ENCODE data around the gene SOCS3.

DNA sequence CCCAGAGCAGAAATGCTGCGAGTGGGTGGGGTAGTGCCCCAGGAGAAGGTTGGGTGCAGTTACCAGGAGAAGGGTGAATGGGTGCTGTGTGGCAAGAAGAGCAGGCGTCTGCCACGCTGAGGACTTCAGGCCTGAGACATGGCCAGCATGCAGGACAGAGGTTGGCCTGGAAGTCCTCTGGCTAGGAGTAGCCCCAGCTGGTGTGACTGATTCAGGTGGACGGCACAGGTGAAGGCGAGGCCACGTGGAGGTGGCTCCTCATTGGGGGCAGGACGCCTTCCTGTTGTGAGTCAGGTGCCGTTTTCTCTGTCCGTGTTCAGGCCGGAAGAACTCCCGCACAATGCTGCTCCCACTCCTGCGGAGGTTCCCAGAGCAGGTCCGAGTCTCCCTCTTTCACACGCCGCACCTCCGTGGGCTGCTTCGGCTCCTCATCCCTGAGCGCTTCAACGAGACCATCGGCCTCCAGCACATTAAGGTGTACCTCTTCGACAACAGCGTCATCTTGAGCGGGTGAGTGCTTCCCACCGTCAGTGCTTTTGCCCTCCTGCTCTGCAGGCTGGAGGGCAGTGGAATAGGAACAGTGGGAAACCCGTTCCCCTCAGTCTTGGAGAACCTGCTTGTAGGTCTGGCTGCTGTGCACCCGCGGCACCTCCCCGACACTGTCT lies 39.3 kb upstream of the SOCS3 start:
- TF ChIP-seq CTCF (conservative IDR thresholded peaks at IDR 0.05) (no peak), EZH2 (IDR thresholded peaks at IDR 0.05; ENCODE audit: low read depth) (no peak)
